ENCODE measurements around the gene CDK5RAP1. TPM values are rescaled to one million over a fixed set of nuclear protein-coding genes. Genes with fewer than 3 reads are reported as not detected.

CDK5RAP1 gene
- total RNA-seq, 1 experiment from 2014 or later, result 31.9 TPM

DNA sequence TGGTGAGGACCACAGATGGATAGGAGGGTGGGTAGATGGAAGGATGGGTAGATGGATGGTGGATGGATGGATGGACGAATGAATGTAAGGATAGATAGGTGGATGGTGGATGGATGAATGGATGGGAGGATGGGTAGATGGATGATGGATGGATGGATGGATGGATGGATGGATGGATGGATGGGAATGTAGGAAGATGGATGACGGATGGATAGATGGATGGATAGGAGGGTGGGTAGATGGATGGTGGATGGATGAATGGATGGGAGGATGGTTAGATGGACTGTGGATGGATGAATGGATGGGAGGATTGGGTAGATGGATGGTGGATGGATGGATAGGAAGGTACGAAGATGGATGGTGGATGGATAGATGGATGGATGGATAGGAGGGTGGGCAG lies 67.2 kb downstream of the CDK5RAP1 start:
- DNase-seq (ENCODE audit: low read depth), result no peak

DNA sequence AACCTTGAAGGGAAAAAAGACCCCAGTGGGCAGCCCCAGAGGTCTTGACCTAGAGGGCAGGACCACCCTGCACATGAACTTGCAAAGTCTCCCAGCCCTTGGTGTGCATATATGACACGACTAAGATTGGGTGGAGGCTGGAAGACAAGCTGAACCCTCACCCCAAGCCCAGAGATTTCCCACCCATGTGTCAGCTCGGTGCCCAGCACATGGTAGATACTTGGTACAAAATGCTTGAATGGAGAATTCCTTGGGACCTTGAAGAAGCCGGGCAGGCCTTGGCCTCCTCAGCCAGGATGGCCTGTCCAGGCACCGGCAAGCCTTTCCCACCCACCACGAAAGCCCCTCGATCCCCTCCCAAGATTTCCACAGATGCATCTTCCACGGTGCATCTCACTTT lies 67.7 kb downstream of the CDK5RAP1 start:
- no peak for DNase-seq (ENCODE audit: low read depth)

DNA sequence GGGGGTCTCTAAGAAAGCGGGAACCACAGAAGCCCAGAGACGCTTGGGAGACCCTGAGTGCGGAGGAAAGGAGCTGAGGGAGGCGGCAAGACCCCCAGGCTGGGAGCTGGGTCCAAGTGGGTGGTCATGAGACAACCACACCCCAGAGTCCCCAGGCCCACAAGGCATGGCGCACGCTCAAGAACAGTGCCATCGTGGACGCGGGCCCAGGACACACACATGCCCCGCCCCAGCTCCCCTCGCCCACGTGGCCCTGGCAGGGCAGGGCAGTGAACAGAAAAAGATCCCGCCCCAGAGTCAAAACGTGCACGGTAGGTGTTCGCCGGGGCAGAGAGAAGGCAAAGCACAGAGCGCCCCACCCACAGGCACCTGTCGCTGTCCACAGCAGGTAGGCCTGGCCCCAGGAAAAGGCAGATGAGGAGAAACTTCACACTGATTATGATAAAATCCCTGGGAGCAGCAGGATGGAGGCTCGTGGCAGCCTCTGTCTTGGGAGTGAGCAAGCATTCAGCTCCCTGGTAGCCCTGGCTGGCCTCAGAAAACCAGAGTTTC lies 68.3 kb downstream of the CDK5RAP1 start:
- DNase-seq (ENCODE audit: low read depth), result no peak

DNA sequence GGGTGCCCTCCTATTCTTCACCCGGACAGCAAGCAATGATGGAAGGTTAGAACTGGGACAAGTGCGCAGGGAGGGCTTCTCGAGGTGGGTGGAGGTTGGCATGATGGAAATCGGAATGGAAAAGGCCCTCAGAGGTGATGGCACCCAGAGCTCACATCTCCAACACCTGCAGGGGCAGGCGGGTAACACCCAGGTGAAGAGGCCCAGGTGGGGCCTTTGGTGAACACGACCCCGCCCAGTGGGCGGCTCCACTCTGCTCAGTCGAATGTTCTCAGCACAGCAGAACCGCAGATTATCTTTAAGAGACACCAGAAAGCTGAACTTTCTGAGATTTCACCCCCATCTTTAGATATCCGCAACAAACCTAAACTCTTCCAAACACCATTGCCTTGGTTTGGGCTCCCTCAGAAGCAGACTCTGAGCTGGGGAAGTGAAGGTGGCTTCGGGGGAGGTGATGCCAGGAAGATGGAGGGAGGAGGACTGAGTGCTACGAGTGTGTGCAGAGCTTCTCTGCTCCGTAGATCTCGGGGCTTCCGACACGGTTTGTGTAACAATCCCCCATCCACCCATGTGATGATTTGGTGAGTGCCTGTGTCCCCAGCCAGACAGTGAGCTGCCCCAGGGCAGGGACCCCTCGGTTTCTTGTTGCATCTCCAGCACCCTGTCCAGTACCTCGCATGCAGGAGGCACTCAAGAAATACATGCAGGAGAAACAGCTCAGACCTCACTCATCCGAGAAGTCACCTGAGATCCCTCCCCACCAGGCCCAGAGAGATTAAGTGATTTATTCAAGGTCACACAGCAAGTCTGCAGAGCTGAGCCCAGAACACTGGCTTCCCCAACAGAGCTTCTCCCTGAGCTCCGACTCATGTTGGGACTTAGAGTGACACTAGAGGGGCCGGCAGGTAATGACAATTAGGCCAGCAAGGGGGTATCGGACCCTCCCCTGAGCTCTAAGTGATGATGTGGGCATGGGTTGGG lies 72.9 kb downstream of the CDK5RAP1 start:
- DNase-seq (ENCODE audit: low read depth), result no peak

DNA sequence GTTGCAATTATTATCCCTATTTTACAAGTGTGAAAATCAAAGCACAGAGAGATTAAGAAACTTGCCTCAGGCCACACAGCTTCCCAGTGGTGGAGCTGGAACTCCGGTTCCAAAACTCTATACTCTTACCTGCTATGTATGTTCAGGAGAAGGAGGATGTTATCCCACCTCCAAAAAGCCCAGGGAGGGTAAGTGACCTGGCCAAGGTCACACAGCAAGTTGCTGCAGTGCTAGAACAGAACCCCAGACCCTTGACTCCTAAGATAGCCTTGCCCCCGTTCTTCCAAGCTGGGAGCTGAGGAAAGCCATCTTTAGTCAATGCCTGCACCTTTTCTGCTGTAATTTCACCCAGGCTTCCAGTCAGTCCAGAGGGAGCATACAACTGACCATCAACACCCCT lies 76.0 kb downstream of the CDK5RAP1 start:
- no peak for DNase-seq (ENCODE audit: low read depth)

DNA sequence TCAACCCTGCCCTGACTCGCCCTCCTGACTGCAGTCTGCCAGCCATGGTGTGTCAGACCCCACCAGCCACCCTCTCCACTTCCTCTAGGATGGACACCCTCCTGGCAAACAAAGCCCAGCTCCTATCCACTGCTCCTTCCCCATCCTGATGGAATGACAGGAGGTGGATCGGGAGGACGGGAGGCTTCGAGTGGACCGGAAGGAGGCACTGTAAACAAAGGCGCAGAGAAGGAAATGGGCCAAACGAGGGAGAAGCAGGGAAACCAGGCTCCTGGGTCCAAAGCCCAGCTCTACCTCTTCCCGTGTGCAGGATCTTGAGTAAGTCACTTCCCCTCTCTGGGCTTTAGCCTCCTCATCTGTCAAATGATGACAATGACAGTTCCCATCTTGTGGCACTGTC lies 78.1 kb downstream of the CDK5RAP1 start:
- no peak for DNase-seq (ENCODE audit: low read depth)

DNA sequence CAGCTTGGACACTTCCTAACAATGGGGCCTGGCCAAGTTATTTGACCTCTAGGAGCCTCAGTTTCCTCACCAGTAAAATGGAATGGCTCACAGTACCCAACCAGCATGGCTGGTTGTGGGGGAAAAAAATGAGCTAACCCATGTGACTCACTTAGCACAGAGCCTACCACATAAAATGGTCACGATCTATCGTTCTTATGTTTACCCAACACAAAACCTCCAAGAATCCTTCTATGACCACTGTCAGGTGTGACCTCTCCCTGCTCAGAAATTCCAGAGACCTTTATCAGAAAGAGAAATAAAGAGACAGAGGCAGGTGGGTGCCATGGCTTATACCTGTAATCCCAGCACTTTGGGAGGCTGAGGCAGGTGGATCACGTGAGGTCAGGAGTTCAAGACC lies 78.9 kb downstream of the CDK5RAP1 start:
- no peak for DNase-seq (ENCODE audit: low read depth)

DNA sequence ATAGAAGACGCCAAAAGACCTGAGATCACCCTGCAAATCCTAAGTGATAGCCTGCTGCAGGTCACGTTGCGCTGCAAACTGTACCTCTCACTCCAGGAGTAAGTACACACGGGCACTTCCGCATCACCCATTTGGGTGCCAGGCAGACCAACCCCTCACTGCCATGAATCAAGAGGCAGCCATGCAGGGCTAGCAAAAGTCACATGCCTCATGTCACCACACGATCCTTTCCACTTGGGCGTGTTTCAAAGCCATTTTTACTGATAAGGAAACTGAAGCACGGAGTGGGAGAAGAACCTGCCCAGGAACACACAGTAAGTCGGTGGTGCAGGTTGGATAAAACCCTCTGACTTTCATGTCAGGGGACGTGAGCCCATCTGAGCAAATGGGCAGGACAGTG lies 81.3 kb downstream of the CDK5RAP1 start:
- no peak for DNase-seq (ENCODE audit: low read depth)

DNA sequence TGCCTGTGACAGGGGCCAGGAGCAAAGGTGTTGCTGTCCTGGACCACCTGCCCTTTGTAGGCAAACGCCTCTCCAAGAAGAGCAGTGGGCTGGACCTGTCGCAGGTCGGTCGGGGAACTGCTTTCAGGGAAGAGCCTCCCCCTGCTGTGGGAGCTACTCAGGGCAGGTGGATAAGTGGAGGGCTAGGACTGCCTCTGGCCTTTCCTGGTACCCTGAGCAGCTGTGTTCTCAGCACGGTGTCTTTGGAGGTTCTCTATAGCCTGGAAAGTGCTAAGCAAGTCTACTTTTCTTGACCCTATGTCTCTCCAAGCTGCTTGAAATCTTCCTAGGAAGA lies 83.3 kb downstream of the CDK5RAP1 start:
- DNase-seq (ENCODE audit: low read depth), result no peak

DNA sequence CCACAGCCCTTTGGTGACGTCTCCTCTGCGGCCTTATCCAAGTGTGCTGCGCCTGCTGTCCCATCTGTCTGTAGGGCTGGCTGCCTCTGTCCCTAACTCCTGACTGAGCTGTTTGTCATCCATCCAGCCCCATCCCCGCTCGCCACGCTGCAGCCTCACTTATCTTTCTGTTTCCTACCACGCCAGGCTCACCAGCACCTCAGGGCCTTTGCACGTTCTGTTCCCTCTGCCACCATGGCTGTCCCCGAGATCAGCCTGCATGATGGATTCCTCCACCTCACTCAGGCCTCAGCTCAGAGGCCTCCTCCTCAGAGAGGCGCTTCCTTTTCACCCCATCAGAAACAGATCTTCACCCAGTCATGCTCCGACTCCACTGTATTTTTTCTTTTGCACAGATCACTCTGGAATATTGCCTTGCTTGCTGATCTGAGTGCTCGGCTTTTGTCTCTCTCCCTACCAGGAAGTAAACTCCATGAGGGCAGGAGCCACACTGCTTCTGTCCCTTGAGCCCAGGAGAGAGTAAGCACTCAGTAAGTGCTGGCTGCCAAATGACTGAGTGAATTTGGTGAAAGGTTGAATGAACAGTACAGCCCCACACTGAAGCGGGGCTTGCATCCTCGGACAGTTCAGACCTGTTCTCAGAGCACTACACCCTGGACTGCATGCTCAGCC lies 83.8 kb downstream of the CDK5RAP1 start:
- no peak for DNase-seq (ENCODE audit: low read depth)

DNA sequence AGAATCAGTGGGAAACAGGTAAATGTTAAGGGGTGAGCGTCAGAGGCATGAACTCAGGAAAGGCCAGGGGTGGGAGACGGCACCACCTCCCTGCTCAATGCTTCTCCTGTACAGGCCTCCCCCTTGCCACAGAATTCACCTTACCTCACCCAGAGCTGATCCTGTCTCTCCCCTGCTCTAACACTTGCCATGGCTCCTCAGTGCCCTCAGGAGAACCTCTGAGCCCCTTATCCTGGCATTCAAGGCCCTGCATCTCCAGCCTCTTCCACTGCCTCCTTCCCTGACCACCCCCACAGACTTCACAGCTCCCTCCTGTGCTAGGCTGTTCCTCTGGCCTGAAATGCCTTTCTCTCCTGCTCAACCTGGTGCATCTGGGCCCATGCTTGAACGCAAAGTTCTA lies 84.4 kb downstream of the CDK5RAP1 start:
- no peak for DNase-seq (ENCODE audit: low read depth)

DNA sequence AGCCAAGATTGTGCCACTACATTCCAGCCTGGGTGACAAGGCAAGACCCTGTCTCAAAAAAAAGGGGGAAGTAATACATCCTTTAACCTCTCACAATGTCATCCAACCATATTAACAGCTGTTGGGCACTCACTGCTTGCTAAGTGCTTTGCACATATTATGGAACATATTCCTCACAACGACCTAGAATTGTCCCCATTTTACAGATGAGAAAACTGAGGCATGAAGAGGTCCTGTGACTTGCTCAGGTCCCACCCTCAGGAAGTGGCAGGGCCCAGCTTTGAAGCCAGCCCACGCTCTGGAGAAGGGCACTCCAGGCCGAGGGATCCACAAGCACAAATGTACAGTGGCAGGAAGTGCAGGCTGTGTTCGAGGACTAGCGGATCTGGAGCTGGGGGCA lies 85.0 kb downstream of the CDK5RAP1 start:
- no peak for DNase-seq (ENCODE audit: low read depth)

DNA sequence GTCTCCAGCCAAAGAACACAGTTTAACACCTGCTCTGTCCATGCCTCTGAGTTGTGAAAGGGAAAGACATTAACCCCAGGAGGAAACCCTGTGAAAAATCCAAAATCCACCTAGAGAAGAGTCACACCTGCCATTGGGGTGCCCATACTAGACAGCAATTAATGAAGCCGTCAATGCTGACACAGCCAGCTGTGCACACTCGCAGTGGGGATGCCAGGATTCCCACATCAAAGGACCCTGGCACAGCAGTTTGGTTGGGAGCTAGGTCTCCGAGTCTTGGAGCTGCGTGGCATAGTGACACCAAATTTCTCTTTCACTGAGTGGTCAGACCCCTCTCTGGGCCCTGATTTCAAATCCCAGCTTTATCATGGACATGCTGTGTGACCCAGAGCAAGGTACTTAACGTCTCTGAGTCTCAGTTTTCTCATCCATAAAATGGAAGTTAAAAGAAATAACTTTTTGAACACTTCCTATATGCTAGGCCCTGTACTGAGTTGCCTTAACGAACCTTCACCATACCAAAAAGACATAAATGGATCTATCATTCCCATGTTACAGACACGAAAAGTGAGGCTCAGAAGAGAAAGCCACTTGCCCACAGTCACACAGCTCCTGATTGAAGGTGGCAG lies 87.5 kb downstream of the CDK5RAP1 start:
- no peak for DNase-seq (ENCODE audit: low read depth)

DNA sequence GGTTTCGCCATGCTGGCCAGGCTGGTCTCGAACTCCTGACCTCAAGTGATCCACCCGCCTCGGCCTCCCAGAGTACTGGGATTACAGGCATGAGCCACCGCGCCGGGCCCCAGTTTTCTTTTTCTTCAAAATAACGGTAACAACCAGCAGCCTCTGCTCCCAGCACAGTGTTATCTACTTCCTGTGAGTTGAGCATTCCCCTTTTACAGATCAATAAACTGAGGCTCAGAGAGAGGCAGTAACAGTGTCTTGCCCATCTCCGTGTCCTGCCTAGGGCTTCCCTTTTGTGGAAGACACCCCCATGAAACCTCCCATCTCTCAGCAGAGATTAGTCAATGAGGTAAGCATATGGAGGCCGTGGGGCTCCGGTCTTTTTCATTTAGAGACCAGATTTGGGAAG lies 88.7 kb downstream of the CDK5RAP1 start:
- no peak for DNase-seq (ENCODE audit: low read depth)

DNA sequence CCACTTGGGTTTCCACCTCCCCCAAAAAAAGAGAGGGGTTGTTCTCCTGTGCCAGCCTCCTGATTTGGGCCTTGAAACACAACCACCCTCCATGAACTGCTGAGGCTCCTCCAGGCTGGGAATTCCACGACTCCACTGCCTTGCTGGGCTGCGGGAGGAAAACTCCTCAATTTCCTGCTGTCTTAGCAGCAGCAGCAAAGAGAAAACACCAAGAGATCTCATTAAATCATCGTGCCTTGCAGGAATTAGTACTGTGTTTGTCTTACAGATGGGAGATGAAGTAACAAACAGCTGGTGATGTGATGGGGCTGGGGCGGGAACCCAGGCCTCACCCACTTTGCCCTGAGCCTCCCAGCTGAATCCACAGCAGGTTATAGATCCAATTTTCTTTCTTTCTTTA lies 89.3 kb downstream of the CDK5RAP1 start:
- DNase-seq (ENCODE audit: low read depth), result no peak

DNA sequence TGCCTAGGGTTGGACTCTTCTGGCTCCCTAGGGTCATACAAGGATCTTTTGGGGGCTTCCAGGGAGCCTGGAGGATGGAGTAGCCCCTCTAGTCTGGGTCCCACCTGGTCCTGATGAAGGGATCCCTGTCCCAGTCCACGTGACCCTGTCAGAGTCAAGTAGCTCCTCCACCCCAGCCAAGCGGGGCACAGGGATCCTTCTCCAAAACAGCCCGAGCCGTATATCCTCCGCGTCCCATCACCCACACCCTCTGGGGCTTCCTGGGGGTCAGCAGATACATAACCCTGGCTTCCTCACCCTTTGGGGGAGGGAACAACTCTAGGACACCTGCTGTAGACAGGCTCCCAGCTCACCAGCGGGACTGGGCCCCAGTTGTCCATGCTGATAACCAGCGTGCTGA lies 90.3 kb downstream of the CDK5RAP1 start:
- DNase-seq (ENCODE audit: low read depth), result no peak

DNA sequence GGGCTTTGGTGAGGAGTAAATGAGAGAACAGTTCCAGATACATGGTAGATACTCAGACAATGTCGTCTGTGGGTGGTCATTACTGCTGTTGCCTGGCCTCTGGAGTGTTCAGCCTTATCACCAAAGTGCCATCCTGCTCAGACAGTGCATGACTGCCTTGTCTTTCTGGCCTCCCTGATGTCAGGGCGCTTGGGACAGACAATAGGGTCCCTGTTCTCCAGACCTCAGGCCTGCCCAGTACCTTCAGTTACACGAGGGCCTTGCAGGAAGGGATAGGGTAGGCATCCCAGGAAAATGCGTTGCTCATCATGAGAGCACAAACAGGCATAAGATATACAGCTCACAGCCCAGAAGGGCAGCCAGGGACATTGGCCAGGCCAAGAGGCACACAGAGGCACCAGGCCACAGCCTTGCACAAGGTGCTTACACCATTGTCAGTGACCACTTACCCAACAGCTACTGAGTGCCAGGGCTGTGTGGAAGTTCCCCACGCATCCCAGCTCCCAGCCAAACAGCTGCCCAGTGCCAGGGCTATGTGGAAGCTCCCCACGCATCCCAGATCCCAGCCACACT lies 90.9 kb downstream of the CDK5RAP1 start:
- DNase-seq (ENCODE audit: low read depth), result no peak

DNA sequence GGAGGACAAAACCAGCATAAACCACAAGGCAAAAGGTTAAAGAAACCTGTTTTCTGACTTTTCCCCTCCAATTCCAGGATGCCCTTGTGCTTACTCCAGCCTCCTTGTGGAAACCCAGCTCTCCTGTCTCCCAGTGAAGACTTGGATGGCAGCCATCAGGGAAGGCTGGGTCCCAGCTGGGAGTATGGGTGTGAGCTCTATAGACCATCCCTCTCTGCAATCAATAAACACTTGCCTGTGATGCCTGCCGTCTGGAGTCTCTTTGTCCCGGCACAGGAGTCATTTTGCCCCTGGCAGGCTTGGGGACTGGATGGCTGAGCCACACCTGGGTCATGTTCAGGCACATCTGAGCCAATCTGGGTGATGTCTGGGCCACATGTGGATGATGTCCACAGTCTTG lies 91.7 kb downstream of the CDK5RAP1 start:
- DNase-seq (ENCODE audit: low read depth), result no peak

All from Daoy (cell line).